HG02938 (cell line): ENCODE data around the gene CPT1B.
"Not testable (repeated sequence)": the region's sequence is repeated elsewhere in the genome, so short reads cannot be mapped to it uniquely, and the experiment has no call there.

Experiments
- ATAC-seq: cut with Tn5 transposase; IDR thresholded peaks from one replicate; pipeline ENCODE4 v1.9.1; 2021; ENCODE audit warnings: mild to moderate bottlenecking, moderate library complexity; ENCODE audit not compliant: unreplicated experiment

CPT1B gene

DNA sequence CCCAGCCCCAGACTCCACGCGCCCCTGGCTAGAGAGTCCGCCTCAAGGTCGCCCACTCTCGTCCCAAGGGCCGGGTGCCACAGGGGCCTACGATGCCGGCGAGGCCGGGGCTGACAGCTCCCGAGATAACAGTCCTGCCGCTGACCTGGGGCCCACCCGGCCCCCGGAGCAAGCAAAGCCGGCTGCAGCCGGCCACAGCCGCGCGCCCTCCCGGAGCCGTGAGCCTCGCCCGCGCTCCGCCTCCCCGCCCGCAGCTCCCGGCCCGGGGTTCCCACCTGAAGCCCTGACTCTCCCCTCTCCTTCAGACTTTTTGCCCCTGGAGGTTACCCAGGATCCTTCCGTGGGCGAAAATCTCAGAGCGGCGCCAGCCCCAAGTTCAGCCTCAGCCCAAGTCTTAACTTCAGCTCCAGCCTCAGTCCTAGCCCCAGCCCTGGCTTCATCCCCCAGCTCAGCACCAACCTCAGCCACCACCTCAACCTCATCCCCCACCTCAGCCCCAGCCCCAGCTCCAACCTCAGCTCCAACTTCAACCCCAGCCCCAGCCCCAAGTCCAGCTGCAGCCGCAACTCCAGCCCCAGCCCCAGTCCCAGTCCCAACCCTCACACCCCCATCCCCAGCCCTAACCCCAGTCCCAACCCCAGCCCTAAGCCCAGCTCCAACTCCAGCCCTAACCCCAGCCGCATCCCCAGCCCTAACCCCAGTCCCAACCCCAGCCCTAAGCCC, 30.8 kb downstream of the CPT1B start:
- no peak for ATAC-seq

DNA sequence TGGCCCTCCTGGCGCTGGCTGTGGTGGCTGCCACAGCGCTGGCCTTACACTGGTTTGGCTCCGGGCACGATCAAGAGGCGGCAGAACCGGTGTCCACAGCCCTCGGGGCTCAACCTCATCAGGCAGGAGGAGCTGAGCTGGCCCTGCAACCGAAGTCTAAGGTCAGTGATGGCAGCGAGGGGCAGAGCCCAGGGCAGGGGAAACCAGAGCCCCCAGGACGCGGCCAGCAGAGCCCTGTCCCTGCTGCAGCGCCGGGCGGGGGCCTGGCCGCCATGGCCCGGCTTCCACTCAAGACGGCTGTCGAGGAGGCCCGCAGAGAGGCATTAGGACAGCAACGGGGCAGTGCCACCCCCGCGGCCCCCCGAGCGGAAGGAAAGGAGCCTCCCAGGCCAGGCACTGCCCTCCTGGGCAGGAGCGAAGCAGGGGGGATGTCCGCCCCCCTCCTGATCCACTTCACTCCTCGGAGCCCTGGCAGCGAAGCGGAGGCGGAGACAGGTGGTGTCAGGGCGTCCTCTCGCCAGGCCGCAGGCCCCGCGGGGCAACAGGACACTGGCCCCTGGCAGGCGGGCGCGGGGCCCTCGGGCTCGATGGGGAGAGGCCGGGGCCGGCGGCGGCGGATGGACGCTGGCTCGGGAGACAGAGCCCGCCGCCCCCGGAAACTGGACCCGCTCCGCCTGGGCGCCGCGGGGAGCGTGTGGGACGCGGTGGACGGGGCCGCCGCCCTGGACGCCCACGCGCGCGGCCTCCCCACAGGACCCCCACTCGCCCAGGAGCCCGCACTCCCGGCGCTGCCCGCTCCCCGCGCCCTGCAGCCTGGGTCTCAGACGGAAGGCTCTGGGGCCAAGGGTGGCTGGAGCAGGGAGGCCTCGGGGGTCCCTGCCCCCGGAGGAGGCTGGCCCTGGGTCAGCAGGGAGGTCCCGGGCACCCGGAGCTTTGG, 31.6 kb downstream of the CPT1B start:
- ATAC-seq = no peak

DNA sequence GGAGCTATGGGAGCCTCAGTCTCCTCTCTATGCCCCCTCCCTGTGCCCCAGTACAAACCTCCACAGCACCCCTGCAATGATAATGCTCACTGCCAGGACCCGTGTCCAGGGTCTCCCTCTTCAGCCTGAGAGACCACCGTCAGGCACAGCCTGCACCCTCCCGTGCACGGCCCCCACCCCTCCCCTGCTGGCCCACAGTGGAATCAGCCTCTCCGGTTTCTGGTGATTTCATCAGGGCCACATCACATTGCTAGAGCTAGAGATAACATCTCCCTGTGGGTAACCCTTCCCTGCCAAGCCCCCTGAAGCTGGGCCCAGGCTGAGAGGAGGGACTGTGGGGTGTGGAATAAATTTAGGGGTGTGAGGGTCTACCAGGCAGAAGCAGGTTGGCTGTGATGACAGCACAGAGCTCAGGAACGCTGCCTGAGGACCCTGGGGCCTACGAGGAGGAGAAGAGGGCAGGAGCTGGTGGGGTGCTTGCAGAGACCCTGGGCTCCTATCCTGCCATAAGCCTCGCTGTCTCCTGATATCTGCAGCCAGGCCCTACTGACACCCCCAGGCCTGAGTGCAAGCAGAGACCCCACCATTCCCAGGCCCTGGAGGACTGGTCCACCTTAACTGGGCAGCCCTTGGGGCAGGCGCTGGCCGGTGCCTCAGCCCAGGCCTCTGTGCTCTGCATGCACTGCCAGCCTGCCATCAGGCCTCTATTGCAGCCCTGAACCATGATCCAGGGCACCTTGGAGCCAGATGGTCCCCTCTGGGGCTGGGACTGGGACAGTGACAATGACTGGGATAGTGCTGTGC, 32.5 kb downstream of the CPT1B start, which contains the start of gene KLHDC7B:
Gene KLHDC7B, plus strand, starts transcription at position 378 of the 804 bp plus-strand sequence. Its CDS starts 345 bp downstream, at position 723.
- no peak for ATAC-seq

DNA sequence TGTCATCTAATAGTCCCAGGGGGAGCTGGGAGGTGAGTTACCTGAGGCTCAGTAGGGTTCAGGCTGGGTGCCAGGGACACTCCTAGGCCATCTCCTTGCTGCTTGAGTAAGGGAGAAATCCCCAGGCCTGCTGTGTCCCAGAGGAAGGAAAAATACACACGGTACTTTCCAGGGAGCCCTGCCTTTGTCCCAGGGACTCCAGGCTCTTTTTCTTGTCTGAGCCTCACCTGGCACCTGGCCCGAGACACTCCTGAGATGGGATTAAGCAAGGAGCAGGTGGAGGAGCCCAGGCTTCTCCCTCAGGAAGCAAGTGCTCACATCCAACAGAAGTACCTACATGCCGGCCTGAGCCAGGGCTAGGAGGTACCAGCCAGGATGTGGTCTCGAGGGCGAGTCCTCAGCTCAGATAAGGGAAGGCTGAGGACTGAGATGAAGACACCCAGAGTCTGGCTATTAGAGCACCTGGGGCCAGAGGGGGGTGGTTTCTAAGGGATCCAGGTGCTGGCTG, 33.4 kb downstream of the CPT1B start:
- ATAC-seq = no peak

DNA sequence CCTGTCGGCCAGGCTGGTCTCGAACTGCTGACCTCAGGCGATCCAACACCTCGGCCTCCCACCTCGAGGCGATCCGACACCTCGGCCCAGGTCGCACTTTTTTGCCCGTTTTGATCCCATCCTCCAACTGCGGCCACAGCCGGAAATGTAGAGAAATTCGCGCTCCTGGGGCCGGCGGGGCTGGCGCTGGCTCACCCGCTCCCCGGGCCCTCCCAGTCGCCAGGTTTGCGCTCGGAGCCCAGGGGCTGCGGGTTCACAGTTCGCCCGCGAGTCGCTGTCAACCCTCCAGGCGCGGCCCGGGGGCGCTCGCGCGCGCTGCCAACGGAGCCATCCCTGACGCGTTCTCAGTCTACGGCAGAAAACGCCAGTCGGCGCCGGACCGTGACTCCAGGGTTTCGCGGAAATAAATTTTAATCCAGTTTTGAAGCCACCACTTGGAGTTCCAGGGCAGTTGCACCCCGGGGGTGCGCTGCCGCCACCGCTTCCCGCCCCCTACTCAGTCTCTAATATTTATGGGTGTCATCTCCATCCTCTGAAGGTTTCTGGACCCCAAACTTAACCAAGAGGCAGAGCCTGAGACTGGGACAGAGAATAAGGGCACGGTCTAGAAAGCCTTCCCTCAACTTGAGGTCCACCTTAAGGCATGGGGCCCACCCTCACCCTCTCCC, 34.0 kb downstream of the CPT1B start:
- ATAC-seq = no peak

DNA sequence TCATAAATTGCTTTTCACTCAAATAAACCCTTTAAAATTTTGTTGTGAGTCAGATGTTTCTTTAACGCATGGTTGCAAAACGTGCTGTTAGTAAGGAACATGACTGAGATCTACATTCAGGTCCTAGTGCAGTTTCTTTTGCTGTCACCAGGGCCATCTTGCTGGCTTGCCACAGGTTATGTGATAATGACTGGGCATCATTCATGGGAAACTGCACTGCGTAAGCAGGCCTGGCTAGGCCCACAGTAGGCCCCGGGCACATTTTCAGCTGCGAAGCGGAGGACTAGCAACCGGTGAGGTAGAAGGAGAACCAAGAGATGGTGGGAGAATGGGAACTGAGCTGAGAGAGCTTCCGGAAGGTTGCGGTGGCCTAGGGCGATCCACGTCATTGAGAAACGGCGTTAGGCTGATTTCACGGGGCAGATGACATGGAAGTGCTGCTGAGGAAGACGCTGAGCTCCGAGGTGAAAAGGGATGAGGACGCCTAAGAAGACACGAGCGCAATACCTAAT, 35.8 kb downstream of the CPT1B start:
- ATAC-seq = no peak

DNA sequence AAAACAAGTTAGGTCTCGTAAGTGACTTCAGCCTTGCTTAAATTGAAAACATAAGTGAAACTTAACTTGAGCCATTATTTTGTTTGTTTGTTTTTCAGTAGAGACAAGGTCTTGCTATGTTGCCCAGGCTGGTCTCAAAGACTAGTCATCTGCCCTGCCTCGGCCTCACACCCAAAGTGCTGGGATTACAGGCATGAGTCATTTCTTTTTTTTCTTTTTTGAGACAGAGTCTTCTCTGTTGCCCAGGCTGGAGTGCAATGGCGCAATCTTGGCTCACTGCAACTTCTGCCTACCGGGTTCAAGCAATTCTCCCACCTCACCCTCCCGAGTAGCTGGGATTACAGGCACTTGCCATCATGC, 36.6 kb downstream of the CPT1B start:
- not testable (repeated sequence) for ATAC-seq

DNA sequence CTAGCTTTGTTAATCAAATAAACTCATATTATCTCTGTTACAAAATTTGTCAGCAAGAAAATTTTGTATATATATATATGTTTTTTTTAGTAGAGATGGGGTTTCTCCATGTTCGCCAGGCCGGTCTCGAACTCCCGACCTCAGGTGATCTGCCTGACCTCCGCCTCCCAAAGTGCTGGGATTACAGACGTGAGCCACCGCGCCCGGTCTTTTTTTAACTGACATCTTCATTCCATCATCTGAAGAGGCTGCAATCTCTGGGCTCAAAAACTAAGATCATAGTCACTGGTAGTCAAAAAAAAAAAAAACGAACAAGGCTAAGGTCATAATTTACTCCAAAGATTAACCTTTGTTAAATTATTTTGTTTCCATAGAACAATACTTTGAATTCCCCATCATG, 37.8 kb downstream of the CPT1B start:
- no peak for ATAC-seq

DNA sequence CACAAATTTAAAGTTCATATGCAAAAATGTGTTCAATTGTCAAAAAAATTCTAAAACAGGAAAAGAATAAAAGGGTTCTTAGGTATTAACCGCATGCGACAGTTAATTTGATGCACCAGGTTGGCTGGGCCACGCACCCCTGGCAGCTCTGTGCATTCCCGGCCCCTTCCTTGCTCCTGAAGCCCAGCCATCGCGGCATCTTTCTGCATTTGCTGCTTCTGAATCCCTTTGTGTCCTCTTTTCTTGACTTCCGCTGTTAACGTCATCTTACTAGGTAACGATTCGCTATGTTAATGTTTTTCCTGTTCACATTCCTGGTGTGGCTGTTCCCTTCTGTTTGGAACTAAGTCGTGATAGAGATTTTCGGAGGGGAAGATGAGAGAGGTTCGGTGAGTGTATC, 40.5 kb downstream of the CPT1B start:
- ATAC-seq = no peak

DNA sequence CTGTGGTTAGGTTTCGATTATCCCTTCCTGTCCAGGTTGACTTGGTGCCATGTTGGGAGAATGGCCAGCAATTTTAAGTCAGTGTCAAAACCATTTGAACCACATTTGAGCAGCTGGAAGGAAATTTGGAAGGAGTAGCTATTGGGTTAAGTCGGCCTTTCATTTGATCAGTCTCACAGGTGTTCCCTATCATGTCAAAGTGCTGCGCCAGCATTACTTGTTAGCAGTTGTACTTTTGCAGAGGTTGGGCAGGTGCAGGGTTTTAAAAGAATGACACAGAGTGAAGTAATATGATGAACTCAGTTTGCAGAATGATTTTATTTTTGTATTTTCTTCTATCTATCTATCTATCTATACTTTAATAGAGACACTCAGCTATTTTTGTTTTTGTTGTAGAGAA, 42.0 kb downstream of the CPT1B start:
- ATAC-seq = no peak

DNA sequence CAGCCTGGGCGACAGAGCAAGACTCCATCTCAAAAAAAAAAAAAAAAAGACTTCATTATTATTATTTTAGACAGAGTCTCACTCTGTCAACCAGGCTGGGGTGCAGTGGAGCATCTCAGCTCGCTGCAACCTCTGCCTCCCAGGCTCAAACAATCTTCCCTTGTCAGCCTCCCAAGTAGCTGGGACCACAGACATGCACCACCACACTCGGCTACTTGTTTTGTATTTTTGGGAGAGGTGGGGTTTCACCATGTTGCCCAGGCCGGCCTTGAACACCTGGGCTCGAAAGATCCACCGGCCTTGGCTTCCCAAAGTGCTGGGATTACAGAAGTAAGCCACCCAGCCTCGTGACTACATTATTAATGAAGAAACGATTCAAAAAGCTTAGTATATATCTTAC, 43.1 kb downstream of the CPT1B start:
- ATAC-seq = no peak

DNA sequence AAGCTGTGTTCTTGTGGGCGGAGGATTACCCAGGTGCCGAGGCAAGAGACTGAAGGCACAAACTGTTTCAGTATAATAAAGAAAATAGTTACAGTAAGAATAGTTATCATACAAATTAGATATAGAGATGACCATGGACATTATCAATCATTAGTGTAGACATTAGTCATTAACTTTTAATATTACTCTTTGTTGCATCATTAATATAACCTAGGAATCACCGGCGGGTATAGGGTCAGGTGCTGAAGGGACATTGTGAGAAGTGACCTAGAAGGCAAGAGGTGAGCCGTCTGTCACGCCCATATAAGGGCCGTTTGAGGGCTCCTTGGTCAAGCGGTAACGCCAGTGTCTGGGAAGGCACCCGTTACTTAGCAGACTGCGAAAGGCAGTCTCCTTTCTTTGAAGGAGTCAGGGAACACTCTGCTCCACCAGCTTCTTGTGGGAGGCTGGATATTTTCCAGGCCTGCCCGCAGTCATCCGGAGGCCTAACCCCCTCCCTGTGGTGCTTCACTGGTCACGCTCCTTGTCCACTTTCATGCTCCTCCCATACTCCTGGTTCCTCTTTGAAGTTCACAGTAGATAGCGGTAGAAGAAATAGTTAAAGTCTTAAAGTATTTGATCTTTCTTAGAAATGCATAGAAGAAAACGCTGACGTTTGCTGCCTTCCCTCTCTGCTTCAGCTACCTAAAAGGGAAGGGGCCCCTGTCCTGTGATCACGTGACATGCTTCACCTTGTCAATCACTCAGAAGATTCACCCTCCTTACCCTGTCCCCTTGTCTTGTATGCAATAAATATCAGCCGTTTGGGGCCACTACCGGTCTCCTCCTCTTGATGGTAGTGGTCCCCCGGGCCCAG, 44.1 kb downstream of the CPT1B start:
- ATAC-seq = not testable (repeated sequence)

DNA sequence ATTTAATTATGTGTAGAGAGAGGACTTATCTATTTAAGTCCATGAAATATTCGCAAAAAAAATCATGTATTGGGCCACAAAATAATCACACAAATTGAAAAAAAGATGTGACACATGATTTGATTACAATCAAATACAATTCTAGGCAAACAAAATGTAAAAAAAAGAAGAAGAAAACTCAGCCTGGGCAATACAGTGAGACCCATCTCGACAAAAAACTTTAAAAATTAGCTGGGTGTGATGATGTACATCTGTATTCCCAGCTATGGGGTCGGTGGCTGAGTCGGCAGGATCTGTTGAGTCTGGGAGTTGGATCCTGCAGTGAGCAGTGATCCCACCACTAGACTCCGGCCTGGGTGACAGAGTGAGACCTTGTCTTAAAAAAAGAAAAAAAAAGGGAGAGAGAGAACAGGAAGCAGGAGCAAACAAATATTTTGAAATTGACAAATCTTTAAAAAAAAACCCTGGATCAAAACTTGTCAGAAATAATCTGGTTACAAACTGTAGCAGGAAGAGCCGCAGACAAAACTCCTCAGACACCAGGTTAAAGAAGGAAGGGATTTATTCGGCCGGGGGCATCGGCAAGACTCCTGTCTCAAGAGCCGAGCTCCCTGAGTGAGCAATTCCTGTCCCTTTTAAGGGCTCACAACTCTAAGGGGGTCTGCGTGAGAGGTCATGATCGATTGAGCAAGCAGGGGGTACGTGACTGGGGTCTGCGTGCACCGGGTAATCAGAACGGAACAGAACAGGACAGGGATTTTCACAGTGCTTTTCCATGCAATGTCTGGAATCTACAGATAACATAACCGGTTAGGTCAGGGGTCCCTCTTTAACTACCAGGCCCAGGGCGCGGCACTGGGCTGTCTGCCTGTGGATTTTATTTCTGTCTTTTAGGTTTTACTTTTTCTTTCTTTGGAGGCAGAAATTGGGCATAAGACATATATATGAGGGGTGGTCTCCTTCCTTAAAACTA, 45.1 kb downstream of the CPT1B start:
- ATAC-seq = no peak

DNA sequence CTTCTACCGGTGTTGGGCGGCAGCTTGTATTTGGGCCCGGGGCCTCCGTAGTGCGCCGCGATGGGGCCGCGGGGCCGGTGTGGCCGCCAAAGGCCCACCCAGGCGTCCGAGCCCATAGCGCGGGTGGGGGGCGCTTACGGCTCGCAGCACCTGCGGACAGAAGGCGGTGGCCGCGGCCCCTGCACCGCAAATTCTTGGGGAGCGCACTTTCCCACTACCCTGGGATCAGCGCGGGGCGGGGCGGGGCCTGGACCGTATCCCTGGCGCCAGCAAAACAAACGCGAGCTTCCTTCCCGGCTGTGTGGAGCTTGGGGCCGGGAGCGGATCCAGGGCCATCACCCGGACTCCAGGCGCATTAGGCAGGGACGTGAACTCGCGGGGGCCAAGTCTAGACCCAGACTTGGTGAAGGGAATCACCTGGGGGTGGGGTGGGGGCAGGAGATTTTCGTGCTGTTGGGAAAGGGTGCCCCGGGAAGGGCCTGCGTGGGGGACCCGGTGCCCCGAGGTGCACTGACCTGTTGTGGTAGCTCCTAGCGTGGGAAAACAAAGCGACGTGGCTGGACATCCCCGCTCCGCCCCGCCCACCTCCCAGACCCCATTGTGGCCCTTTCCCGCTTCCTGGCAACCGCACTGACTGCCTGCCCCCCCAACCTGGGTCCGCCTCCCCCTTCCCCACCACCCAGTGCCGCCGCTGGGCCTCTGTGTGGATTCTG, 46.1 kb downstream of the CPT1B start:
- no peak for ATAC-seq

DNA sequence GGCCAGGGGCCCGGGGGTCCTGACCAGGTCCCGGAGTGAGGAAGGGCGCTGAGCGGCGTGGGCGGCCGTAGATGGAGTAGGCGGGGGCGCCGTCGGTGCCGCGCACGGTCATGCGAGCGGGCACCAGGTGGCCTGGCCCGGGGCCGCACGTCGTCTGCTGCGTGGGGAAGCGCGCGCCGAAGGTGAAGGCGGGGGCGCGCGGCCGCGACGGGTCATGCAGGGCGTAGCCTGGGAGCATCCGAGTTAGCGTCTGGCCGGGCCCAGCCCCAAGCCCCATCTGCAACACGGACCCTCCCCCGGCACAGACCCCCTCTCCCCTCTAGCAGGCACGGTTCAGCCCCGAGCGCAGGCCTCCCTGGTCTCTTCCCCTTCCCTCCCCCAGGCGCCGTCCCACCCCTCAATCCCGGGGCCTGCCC, 46.7 kb downstream of the CPT1B start:
- ATAC-seq = peak; percentile 19

DNA sequence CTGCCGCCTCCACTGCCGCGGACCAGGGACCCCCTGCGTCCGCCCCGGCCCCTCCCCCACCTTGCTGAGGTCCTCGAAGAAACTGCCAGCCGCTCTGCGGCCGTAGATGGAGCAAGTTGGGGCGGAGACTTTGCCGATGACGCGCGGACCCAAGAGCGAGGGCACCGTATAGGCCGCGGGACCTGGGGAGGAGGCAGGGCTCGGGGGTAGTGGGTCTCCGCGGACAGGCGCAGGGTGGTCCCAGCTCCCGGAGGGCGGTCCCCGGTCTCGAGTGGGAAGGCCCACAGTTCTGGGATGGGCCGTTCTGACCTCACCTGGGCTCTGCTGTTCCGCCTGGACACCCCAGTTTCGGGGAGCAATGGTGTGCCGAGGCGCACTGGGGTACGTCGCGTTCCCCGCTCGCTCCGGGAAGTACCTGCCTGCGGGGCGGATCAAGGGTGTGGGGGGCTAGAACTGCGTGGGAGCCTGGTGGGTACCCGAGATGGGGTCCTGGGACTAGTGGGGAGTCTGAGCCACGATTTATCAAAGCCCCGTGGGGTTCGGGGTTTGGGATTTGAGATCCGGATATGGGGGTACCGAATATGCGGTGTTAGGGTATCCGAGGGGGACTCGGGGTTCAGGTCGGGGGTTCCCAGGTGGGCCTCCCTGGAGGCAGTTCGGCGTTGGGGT, 47.2 kb downstream of the CPT1B start:
- ATAC-seq = peak; percentile 35

DNA sequence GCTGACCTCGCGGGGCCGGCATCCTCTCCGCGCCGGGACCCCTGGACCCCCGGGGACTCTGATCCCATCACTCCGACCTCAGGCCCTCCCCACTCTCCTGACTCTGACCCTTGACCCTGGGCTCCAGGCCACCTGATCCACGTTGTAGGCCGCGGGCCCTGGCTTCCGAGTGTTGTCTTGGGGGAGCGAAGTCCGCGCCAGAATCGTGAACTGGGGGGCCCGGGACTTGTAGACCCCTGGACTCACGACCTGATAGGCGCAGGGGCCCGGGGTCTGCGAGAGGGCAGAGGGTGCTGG, 47.7 kb downstream of the CPT1B start:
- peak; percentile 2 for ATAC-seq
